HG03139 (cell line): Measurements from ENCODE around the gene TTC39A.
A peak's percentile ranks its signal among the peaks of the same experiment; 100 is the strongest.

ENCODE experiments used
- ATAC-seq: cut with Tn5 transposase; IDR thresholded peaks from one replicate; pipeline ENCODE4 v1.9.1; 2021; ENCODE audit not compliant: unreplicated experiment

TTC39A gene

DNA sequence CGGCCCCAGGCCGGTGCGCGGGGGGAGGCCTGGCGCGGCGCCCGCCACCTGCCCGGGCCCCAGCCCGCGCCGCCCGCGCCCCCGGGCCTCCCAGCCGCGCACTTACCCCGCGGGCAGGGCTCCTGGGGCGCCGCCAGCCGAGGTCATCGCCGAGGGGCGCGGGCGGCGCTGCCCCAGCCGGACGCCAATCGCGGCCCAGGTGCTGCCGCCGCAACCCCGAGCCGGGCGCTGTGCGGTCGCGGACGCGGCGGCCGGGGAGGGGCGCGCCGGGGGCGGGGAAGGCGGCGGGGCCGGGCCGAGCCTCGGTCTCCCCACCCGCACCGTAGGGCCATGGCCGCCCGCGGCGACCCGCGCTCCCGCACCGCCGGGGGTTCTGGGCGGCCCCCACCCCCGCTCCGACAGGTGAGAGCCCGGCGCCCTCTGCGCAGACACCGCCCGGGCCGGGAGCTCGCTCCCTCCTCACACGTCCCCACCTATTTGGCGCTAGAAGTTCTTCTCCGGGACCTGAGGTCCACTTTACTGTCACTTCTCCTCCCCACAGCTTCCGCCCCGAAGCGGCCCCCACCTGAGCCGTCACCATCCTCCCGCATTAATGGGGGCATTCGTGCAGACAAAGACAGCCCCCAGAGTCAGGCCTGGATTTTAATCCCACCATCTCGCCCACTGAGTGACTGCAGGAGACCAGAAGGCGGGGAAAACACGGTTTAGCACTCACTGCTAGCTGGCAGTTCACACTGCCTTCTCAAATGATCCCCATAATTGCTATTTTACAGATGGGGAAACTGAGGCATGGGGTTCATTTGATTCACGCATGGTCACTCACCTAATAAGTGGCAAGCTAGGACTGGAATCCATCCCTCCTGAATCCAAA lies at the start of gene TTC39A:
Gene TTC39A (minus strand): TSS at position 232 of the 871 bp plus-strand sequence. CDS start 85 bp downstream, at position 147.
- no peak for ATAC-seq

DNA sequence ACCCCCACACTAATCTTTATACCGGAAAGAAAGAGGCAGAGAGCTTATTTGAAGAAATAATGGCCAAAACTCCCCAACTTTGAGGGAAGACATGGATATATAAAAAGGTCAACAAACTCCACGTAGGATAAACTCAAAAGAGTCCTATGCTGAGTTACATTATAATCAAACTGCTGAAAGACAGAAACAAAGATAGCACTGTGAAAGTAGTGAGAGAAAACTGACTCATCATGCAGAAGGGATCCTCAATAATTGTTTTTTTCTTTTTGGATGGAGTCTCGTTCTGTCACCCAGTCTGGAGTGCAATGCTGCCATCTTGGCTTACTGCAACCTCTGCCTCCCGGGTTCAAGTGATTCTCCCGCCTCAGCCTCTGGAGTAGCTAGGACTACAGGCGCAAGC lies 48.5 kb upstream of the TTC39A start:
- no peak for ATAC-seq

DNA sequence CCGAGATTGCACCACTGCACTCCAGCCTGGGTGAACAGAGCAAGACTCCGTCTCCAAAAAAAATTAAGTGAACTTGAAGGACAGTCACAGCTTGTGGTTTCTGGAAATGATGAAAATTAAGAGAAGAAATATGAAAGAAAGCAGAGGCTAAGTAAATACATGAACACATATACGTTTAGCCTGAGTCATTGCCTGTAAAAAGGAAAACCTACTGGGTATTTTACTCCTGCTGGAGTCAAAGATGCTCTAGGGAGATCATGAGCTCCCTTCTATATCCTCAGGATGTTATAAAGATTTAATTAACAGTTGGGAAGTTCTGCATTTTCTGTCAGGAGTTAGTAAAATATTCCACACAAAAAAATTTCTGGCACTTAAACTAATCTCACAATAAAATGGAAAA lies 43.5 kb upstream of the TTC39A start:
- no peak for ATAC-seq

DNA sequence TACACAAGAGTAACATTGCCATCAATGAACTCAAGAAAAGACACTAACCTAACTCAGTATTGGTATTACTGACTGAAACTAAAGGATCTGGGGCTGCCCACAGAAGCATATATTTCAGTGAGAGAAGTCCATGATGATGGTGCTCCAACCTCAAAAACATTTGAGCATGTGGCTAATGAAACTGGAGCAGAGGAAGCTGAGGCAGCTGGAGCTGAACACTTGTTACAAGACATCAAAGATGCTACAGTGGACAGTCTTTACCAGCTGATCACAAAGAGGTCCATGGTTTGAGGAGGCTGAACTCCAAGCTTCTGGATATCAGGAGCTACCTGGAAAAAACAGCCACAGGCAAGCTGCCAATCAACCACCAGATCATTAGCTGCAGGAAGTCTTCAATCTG lies 42.2 kb upstream of the TTC39A start:
- no peak for ATAC-seq

DNA sequence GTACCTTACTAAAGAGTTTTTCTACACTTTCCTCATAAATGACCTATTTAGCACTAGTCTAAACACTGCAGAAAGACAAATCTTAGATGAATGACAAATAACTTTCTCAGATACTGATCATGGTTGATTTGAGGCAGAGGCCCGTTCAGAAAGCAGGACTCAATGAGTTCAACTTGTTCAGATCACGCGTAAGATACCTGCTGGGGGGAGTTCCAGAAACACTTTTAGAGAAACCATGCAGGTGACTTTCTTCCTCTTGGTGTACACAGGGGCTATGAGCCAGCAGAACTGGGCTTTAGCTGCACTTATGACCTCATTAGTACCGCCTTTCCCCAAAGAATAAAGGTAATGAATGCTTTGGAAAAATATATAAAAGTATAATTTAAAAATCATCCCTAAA lies 38.8 kb upstream of the TTC39A start:
- ATAC-seq: no peak

DNA sequence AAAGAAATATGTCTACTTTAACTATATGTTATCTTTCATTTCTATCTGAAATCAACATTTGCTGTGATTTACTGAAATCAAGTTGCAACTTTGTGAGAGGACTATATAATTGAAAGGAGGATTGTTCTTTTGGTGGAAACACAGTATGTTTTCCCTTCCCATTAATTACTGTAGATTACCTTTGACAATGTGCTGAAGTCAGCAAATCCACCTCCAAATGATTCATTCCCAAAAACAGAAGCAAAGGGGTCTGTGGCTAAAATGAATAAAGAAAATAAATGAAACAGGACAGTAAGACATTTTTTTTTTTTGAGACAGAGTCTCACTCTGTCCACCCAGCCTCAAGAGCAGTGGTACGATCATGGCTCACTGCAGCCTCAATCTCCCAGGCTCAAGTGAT lies 35.4 kb upstream of the TTC39A start:
- ATAC-seq: no peak

DNA sequence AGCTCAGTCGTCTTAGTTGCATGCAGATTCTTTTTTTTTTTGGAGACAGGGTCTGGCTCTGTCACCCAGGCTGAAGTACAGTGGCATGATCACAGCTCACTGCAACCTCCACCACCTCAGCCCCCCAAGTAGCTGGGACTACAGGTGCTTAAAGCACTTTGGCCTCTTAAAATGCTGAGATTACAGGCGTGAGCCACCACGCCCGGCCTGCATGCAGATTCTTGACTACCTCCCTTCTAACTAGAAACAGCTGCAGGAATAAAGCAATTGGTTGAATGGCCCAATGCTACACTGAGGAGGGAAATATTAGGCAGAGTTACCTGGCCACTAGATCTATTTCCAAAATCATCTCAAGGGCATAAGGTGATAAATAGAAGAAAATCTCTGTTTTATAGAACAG lies 29.5 kb upstream of the TTC39A start:
- ATAC-seq: no peak

DNA sequence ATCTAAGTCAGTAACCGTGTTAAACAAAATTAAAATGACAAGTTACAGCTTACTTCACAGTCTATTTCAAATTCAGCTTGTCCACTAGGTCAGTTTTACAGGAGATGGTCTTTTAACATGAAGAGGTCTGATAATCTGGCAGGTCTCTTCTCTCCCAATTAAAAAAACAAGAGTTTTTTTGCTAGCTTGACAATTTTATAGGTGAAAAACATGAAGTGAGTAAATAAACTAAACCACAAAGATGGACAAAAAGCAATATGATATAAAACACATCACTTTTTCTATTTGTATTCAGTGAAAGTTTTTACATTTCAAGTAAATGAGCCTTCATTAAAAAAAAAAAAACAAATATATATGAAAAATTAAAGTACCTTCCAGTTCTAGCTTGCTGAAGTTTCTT lies 25.0 kb upstream of the TTC39A start:
- ATAC-seq: no peak

DNA sequence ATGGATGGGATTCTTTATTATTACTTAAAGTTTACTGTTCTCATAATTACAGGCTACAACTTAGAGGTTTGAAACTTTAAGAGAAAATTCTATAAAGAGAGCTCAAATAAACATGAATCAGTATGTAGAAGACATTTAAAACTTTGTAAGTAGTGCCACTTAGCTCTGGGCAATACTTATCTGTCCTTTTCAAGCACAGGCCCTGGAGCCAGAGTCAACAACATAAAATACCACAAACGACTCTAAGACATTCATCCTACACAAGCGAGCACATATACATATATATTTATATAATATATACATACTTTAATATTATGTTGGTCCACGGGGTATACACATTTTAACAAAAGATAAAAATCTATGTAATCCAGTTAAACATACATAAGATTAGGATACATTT lies 24.1 kb upstream of the TTC39A start:
- no peak for ATAC-seq

DNA sequence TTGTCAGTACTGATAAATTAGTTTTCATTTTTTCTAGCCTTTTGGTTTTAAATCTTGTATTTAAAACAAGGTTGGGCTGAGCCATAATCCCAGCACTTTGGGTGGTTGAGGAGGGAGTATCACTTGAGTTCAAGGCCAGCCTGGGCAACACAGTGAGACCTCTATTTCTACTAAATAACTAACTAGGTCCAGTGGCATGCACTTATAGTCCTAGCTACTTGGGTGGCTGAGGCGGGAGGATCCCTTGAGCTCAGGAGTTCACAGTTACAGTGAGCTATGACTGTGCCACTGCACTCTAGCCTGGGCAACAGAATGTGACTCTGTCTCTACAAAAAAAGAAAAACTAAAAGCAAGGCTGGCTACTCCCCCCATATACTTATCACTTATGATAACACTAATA lies 21.5 kb upstream of the TTC39A start:
- no peak for ATAC-seq

DNA sequence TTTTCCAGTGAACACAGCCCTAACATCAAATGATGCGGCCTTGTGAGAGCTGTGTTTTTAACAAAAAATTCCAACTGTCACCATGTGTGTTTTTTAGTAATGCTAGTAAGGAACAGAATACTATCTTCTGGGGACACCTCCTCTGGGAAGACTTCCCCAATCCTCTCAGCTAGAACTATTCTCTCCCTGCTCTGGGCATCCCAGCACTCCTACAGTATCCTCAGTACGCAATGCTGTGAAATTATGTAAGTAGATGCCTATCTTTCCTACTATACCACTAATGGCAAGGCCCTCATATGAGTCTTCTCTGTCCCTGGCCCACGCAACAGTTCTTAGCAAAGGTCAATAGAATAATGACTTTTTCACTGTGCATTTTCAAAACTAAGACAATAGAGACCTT lies 19.5 kb upstream of the TTC39A start:
- ATAC-seq: no peak

DNA sequence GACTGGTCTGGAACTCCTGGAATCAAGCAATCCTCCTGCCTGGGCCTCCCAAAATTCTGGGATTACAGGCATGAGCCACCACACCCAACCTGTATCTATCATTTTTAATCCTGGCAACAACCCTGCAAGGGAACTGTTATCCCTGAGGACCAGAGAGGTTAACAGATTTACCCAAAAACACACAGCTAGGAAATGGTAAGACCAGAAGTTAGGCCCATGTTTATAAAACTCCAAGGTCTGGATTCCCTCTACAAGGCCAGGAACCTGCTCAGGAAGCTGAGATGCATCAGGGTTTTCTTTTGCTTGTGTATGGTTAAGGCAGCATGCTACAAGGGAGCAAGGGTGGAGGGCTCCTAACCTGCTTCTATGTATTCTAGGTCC lies 17.8 kb upstream of the TTC39A start:
- ATAC-seq: no peak

DNA sequence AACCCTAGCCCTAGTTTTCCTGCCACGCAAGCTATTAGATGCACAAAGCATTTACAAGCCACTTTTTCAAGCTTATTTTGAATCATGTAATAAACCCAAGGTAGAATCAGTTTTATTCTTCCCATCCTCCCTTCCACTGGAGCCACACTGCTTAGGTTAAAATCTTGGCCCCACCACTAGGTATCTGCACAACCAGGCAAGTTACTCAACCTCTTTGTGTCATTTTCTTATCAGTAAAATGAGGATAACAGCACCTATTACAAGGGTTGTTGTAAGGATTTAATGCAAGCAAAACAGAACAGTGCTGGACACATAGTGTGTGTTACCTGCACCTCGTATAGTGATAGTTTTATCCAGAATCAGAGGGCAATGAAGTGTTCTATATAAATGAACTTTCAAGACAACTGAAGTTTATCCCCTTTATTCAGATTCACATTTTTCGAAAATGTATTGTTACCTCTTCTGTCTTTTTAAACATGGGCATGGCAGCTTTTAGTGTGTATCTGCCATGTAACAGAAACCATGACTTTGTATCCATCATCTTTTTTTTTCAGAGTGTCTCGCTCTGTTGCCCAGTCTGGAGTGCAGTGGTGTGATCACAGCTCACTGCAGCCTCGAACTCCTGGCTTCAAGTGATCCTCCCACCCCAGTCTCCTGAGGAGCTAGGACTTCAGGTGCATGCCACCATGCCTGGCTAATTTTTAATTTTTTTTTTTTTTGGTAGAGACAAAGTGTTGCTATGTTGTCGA lies 17.2 kb upstream of the TTC39A start:
- no peak for ATAC-seq

DNA sequence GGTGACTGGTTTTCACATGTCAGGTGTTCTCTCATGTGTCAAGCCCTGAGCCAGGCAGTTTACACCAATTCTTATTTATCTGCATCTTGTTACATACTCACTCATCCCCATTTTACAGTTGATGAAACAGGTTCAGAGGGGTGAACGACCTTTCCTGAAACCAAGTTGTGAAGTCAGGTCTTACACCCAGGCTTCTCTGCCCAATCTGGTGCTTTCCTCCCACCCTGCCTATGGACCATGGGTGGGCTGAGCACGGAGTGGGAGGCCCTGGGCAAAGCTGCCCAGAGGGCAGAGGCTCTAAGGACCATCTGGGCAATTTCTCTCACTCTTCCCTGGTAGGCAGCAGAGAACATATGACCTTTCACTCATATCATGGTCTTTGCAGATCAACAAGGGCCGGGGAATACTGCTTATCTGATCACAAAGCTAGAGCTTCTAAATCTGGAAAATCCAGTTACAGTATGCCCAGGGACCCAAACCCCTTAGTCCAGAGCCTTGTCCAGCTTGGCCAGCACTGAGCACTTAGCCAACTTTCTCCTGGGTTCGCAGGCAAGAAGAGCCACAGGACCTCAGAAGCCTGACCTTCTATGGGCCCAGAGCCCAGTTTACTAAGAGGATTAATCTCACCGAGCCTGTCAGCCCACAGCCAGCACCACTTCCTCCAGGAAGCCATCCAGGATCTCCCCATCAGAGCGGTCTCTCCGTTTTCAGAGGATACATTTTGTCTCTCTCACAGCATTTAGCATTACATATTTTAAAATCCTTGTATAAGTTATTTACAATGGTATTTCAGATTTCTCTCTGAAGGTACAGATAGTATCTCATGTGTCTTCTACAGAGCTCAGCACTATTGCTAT lies 16.0 kb upstream of the TTC39A start:
- ATAC-seq: no peak

DNA sequence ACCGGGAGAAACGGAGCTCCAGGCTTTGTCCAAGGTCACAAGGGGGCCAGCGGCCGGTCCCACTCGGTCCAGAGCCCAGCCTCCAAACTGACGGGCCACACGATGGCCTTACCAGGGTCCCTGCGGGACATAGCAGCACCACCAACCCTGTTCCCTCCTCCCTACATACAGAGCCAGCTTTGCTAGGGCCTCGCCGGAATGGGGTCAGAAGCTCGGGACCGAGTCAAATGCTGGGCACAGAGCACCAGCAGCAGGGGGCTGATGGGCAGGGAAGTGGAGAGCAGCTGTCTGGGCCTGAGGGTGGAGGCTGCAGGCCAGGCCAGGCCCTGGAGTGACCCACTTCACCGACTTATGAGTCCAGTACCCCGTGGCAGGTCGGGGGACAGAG lies 14.9 kb upstream of the TTC39A start:
- no peak for ATAC-seq

DNA sequence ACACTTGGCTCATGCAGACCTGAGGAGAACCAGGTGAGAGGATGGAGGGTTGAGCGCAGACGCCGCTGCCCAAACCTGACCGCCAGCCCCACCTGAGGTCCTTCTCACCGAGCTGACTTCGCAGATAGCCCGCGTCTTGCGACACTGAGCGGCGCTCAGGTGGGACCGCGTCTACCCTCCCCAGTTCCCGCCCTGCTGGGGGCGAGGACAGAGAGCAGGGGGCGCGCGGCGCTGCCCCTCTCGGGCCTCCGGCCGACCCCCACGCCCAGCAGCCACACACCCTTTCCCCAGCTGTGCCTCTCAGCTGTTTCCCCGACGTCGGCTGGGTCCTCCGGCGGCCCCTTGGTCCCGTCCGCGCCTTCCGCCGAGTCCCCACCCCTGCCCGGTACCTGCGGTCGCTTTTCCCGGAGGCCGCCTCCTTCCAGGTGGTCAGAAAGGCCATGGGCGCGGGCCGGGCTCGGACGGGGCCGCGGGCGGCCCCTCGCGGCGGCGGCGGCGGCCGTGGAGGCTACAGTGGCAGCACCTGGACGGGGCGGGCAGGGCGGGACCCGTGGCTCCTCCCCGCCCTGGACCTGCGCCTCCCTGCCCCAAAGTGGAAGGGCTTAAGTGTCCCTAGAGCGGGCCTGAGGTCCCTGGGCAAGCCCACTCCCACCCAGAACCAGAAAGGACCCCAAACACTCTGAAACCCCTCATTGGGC lies 14.4 kb upstream of the TTC39A start:
- no peak for ATAC-seq

DNA sequence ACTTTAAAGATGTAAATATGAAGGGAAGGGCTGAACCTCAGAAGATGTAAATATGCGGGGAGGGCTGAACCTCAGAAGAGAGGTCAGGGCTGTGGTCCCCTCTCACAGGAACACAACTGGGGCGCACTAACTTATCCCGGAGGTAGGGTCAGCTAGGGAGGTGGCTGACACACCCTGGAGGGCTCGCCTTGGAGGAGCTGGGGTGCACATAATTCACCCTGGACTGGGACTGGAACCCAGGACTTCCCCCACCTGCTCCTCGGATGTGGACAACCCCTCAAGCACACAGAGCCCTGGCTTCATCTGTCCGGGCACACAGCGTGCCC lies 13.9 kb upstream of the TTC39A start:
- ATAC-seq: no peak

DNA sequence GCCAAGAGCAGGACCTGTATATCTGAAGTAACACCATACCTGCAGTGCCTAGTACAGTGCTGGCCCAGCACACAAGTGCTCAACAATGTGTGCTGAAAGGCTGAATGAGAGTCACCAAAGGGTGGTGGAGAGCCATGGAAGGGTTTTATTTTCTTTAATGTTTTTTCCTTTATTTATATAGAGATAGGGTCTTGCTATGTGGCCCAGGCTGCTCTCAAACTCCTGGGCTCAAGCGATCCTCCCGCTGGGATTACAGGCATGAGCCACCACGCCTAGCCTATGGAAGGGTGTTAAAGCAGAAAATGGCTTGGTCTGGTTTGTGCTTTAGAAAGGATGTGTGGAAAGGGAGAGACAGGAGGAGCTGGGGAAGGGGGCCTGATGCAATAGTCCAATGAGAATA lies 13.3 kb upstream of the TTC39A start:
- ATAC-seq: no peak

DNA sequence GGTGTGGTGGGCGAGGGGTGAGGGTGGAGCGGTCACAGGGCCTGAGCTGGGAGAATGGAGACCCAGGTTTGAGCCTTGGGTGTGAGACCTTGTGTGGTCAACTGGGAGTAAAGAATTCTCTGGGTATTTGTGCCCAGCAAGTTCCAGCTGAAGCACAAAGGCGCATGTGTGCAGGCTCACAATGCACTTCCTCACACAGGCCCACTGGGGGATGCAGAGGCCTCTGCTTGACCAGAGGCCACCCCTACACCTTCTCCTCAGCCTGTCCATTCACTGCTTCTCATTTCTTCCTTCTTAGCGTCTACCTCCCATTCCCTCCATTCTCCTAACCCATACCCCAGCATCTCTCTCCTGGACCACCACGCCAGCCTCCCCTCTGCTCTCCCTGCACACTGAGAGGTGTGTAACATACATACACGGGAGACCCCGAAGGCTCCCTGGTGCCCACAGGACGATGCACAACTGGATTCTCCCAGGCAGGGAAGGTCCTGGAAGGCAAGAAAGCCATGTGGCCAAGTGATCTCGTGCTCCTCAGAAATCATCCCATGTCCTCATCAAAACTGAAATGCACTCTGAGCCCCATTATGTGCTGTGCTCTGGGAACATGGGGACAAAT lies 12.3 kb upstream of the TTC39A start:
- no peak for ATAC-seq

DNA sequence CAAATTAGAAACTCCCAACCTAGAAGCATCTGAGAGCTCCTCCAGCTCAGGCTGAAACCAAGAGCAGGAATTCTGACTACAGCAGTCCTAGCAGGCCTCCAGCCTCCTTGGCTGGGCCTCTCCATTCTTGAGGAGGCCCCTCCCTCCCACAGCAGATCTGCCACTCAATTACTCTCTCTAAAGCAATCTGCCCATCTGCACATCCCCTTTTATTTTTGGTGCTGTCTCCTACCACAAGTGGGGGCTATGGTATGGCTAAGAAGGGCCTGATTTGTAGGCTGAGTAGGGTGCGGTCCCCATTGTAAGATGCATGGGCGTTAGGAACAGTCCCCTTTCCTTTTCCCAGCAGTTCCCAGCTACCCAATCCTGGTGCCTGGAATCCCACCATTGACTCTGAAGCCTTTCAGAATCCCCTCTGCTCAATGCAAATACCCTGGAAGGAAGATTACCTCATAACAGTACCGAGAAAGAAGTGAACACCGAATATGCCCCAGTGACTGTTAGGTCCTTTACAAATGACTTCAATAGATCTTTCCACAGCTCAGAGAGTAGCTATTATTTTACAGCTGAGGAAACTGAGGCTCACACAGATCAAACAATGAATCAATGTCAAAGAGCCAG lies 11.6 kb upstream of the TTC39A start:
- peak; percentile 41 for ATAC-seq
